WTC11 (cell line): ENCODE measurements around the gene PPAT.

ENCODE experiments used
- CREM ChIP-seq: sonication (generic); formaldehyde crosslinking; IDR thresholded peaks from 2 replicates; pipeline ENCODE4 v1.8.1; 2022; ENCODE audit warnings: mild to moderate bottlenecking, missing genetic modification reagents, moderate library complexity
- GABPB1 ChIP-seq: sonication (generic); formaldehyde crosslinking; IDR thresholded peaks from 2 replicates; pipeline ENCODE4 v1.8.1; 2023; ENCODE audit warnings: mild to moderate bottlenecking, missing genetic modification reagents
- NR2C2 ChIP-seq: sonication (generic); formaldehyde crosslinking; IDR thresholded peaks from 2 replicates; pipeline ENCODE4 v1.8.0; 2022; ENCODE audit warnings: mild to moderate bottlenecking, missing genetic modification reagents
- TEAD4 ChIP-seq: sonication (generic); formaldehyde crosslinking; IDR thresholded peaks from 2 replicates; pipeline ENCODE4 v1.8.0; 2022; ENCODE audit warnings: mild to moderate bottlenecking, missing genetic modification reagents
- ZNF121 ChIP-seq: sonication (generic); formaldehyde crosslinking; IDR thresholded peaks from 2 replicates; pipeline ENCODE4 v1.8.0; 2023; ENCODE audit warnings: missing genetic modification reagents
- TF ChIP-seq, protein P1 (sequence below): fragments of 250-450 bp; sonication (Bioruptor Pico); IDR thresholded peaks from 2 replicates; pipeline ENCODE4 v2.1.2; 2022; ENCODE audit warnings: mild to moderate bottlenecking, moderate library complexity
- TF ChIP-seq, protein P2 (sequence below): fragments of 200-600 bp; IDR thresholded peaks from 2 replicates; pipeline ENCODE4 v1.8.0; 2022; ENCODE audit warnings: antibody characterized with exemption
- TF ChIP-seq, protein P3 (sequence below): sonication (generic); formaldehyde crosslinking; IDR thresholded peaks from 2 replicates; pipeline ENCODE4 v1.8.1; 2022; ENCODE audit warnings: low read depth, missing genetic modification reagents, borderline replicate concordance
- TF ChIP-seq, protein P4 (sequence below): sonication (generic); formaldehyde crosslinking; conservative IDR thresholded peaks from 2 replicates; pipeline ENCODE4 v1.8.1; 2022; ENCODE audit warnings: mild to moderate bottlenecking, missing genetic modification reagents

GRCh38 chr4:56468097-56468422 is 32.6 kb upstream of the PPAT start:
- TF ChIP-seq, protein P1, sequence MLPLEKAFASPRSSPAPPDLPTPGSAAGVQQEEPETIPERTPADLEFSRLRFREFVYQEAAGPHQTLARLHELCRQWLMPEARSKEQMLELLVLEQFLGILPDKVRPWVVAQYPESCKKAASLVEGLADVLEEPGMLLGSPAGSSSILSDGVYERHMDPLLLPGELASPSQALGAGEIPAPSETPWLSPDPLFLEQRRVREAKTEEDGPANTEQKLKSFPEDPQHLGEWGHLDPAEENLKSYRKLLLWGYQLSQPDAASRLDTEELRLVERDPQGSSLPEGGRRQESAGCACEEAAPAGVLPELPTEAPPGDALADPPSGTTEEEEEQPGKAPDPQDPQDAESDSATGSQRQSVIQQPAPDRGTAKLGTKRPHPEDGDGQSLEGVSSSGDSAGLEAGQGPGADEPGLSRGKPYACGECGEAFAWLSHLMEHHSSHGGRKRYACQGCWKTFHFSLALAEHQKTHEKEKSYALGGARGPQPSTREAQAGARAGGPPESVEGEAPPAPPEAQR (CRISPR knock-in tag) = no peak
- TF ChIP-seq ZNF121 (peak; percentile 81; the same call in 1 of the 2 replicates), NR2C2 (no peak), TEAD4 (CRISPR knock-in tag) (no peak), CREM (CRISPR knock-in tag) (0 out of 2 replicates have a peak, but pooled peaks have one; percentile 25), GABPB1 (CRISPR knock-in tag) (no peak)
- TF ChIP-seq, protein P2, sequence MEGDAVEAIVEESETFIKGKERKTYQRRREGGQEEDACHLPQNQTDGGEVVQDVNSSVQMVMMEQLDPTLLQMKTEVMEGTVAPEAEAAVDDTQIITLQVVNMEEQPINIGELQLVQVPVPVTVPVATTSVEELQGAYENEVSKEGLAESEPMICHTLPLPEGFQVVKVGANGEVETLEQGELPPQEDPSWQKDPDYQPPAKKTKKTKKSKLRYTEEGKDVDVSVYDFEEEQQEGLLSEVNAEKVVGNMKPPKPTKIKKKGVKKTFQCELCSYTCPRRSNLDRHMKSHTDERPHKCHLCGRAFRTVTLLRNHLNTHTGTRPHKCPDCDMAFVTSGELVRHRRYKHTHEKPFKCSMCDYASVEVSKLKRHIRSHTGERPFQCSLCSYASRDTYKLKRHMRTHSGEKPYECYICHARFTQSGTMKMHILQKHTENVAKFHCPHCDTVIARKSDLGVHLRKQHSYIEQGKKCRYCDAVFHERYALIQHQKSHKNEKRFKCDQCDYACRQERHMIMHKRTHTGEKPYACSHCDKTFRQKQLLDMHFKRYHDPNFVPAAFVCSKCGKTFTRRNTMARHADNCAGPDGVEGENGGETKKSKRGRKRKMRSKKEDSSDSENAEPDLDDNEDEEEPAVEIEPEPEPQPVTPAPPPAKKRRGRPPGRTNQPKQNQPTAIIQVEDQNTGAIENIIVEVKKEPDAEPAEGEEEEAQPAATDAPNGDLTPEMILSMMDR = no peak
- TF ChIP-seq, protein P3, sequence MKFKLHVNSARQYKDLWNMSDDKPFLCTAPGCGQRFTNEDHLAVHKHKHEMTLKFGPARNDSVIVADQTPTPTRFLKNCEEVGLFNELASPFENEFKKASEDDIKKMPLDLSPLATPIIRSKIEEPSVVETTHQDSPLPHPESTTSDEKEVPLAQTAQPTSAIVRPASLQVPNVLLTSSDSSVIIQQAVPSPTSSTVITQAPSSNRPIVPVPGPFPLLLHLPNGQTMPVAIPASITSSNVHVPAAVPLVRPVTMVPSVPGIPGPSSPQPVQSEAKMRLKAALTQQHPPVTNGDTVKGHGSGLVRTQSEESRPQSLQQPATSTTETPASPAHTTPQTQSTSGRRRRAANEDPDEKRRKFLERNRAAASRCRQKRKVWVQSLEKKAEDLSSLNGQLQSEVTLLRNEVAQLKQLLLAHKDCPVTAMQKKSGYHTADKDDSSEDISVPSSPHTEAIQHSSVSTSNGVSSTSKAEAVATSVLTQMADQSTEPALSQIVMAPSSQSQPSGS (CRISPR knock-in tag) = no peak
- TF ChIP-seq, protein P4, sequence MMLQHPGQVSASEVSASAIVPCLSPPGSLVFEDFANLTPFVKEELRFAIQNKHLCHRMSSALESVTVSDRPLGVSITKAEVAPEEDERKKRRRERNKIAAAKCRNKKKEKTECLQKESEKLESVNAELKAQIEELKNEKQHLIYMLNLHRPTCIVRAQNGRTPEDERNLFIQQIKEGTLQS = no peak
